Type B pancreatic cell (in vitro differentiated cells): ENCODE measurements around the gene TMEM179. TPM values are rescaled to one million over a fixed set of nuclear protein-coding genes. Genes with fewer than 3 reads are reported as not detected.
A peak's percentile ranks its signal among the peaks of the same experiment; 100 is the strongest.

Experiments
- DNase-seq: peaks from one replicate; pipeline ENCODE4 v3.0.0; 2021; ENCODE audit warnings: mixed read lengths; ENCODE audit not compliant: unreplicated experiment; ENCODE audit errors: extremely low spot score
- H3K27ac Mint-ChIP-seq: 2 replicates; pipeline ENCODE4 v1.8.0; 2021; ENCODE audit warnings: mild to moderate bottlenecking, mixed read lengths
- H3K27me3 Mint-ChIP-seq: 2 replicates; pipeline ENCODE4 v1.8.0; 2021; ENCODE audit warnings: mixed read lengths
- H3K36me3 Mint-ChIP-seq: 2 replicates; pipeline ENCODE4 v1.8.0; 2021; ENCODE audit warnings: mixed read lengths
- H3K4me1 Mint-ChIP-seq: one replicate; pipeline ENCODE4 v1.8.0; 2021; ENCODE audit warnings: mixed read lengths; ENCODE audit not compliant: unreplicated experiment
- H3K4me3 Mint-ChIP-seq: 2 replicates; pipeline ENCODE4 v1.8.0; 2021; ENCODE audit warnings: mild to moderate bottlenecking, mixed read lengths
- H3K9me3 Mint-ChIP-seq: 2 replicates; pipeline ENCODE4 v1.8.0; 2021; ENCODE audit warnings: mixed read lengths
- total RNA-seq: library from RNA; stranded (reverse); gene quantifications from 2 replicates; pipeline ENCODE4 v1.2.1, GENCODE V29; 2021; ENCODE audit warnings: low replicate concordance
- TF ChIP-seq, protein P1 (sequence below): fragments of 200-600 bp; sonication (generic); conservative IDR thresholded peaks from 2 replicates; pipeline ENCODE4 v1.5.0; 2021; ENCODE audit warnings: antibody characterized with exemption, mild to moderate bottlenecking

The TMEM179 gene
- total RNA-seq, 1 donor from 2014 or later: 9.0 TPM

DNA sequence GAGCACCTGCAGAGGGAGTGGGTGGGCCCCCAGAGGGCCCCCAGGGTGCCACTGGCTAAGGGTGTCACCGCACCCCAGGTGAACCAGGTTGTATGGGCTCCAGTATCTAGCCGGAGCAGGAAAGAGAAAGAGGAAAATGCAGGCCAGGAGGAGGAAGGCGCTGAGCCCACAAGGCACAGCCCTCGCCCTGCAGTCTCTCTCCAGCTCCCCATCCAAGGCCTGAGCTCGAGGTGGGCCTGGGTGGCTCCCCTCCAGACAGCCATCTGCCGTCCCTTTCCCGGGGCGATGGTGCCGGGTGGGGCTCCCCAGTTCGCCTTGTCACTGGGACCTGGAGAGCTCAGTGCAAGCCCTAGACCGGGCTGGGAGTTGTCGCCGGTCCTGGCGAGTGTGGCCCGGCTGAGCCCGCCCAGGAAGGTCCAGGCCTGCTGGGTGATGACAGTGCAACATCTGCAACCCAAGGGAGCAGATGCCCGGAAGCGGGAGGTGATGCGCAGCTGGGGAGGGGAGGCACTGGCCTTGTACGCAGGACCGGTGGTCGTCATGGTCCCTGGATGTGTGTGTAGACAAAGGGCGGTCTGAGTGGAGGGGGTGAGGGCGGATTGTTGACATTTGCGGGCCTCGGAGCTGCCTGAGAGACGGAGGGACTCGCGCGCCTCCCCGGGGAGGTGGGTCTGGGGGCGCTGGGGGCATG lies 716 bp downstream of the TMEM179 start:
- TF ChIP-seq, protein P1, sequence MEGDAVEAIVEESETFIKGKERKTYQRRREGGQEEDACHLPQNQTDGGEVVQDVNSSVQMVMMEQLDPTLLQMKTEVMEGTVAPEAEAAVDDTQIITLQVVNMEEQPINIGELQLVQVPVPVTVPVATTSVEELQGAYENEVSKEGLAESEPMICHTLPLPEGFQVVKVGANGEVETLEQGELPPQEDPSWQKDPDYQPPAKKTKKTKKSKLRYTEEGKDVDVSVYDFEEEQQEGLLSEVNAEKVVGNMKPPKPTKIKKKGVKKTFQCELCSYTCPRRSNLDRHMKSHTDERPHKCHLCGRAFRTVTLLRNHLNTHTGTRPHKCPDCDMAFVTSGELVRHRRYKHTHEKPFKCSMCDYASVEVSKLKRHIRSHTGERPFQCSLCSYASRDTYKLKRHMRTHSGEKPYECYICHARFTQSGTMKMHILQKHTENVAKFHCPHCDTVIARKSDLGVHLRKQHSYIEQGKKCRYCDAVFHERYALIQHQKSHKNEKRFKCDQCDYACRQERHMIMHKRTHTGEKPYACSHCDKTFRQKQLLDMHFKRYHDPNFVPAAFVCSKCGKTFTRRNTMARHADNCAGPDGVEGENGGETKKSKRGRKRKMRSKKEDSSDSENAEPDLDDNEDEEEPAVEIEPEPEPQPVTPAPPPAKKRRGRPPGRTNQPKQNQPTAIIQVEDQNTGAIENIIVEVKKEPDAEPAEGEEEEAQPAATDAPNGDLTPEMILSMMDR: no peak
- Mint-ChIP-seq H3K4me3 (peak overlapping the region; percentile 85), H3K4me1 (peaks cover 4% of the 10 kb centered on the region), H3K9me3 (no peaks in the 10 kb centered on the region), H3K27me3 (peaks cover 61% of the 10 kb centered on the region), H3K27ac (no peak overlapping the region), H3K36me3 (no peaks in the 10 kb centered on the region)
- DNase-seq: no peak

DNA sequence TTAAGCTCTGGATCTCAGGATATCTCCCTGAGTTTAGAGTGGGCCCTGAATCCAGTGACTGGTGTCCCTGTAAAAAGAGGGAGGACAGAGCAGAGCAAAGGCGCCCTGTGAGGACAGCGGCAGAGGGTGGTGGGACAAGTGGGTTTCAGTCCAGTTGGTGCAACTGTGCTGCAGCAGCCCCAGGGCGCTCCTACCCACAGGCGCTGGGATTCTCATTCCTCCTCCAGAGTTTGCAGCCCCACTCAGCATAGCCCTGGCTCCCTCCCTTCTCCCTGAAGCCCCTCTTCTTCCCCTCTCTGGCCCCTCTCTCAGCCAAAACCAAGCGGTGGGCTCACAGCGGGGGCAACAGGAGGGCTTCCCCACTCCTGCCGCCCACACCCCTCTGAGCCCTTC lies 1.6 kb downstream of the TMEM179 start:
- Mint-ChIP-seq H3K27ac (no peak overlapping the region), H3K36me3 (no peaks in the 10 kb centered on the region), H3K4me1 (peaks cover 4% of the 10 kb centered on the region), H3K27me3 (peaks cover 52% of the 10 kb centered on the region), H3K4me3 (peak overlapping the region; percentile 28), H3K9me3 (no peaks in the 10 kb centered on the region)
- no peak for DNase-seq
- TF ChIP-seq, protein P1: no peak

DNA sequence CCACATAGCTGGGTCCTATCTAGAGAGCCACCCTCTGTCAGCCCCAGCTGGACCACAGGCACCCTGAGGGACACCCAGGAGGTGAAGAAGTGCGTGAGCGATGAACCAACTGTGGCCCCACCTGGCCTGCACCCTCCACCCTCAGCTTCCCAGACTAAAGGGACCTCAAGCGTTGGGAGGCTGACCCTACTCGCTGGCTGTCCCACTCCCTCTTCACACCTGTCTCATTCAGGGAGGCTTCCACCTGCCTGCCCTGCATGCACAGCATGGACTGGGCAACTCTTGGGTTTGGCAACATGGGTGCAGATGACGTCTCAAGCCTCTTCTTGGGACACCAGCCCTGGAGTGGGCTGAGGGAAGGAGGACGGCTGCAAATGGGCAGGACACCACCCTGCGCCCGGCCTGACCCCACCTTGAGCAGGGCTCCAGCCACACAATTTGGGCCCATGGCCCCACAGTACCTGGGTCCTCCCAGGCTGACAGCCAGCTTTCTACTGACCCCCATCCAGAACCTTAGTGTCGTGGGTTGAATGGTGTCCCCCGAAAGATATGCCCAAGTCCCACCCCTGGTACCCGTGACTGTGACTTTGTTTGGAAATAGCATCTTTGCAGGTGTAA lies 2.1 kb downstream of the TMEM179 start:
- no peak for DNase-seq
- H3K4me3 Mint-ChIP-seq: peak overlapping the region; percentile 28
- TF ChIP-seq, protein P1: no peak
- H3K4me1 Mint-ChIP-seq: peaks cover 4% of the 10 kb centered on the region
- peaks cover 47% of the 10 kb centered on the region for H3K27me3 Mint-ChIP-seq
- no peaks in the 10 kb centered on the region for H3K9me3 Mint-ChIP-seq
- no peaks in the 10 kb centered on the region for H3K36me3 Mint-ChIP-seq
- H3K27ac Mint-ChIP-seq: no peak overlapping the region

DNA sequence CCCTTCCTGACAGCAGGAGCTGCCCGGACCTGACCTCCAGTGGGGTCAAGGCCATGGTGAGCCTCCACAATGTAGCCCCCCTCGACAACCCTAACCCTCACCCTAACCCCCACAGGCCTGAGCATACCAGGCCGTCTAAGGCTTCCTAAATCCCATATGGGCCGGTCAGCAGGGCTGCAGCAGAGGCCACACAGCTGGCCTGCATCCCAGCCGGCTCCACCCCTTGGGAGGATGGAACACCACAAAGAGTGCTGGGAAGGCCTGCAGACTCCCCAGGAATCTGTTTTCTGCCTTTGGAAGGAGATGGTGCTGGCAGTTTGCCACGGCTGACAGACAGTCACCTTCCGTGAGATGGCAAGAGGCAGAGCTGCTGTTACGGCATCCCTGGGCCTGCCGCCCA lies 2.8 kb downstream of the TMEM179 start:
- Mint-ChIP-seq H3K9me3 (no peaks in the 10 kb centered on the region), H3K27ac (no peak overlapping the region), H3K4me1 (peaks cover 4% of the 10 kb centered on the region), H3K27me3 (peaks cover 40% of the 10 kb centered on the region), H3K4me3 (no peak overlapping the region), H3K36me3 (no peaks in the 10 kb centered on the region)
- DNase-seq: no peak
- TF ChIP-seq, protein P1: no peak

DNA sequence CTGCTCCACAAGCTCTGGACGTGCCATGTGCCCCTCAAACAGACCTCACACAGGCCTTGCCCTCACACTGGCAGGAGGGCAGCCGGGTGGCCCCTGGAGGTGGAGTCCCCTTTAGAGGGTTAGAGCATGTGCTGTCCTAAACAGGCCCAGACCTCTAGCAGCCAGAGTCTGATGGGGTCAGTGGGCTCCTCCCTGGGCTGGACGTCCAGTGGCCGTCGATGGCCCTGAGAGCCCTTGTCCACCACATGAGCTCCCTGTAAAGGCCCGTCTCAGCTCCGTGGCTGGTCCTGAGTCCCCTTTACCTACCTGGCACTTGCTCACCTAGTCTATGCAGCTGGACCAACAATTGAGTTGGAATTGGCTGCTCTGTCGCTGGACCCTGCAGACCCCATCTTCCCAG lies 3.8 kb downstream of the TMEM179 start:
- Mint-ChIP-seq H3K4me3 (no peak overlapping the region), H3K9me3 (no peaks in the 10 kb centered on the region), H3K4me1 (peaks cover 4% of the 10 kb centered on the region), H3K27ac (no peak overlapping the region), H3K27me3 (peaks cover 32% of the 10 kb centered on the region), H3K36me3 (no peaks in the 10 kb centered on the region)
- no peak for DNase-seq
- TF ChIP-seq, protein P1: no peak
